ENCODE results near the gene TUBAL3. TPM values are rescaled to one million over a fixed set of nuclear protein-coding genes. Genes with fewer than 3 reads are reported as not detected.

The TUBAL3 gene
- total and polyA plus RNA-seq, 2 of the 4 experiments (the other 2 are of a cell fraction) = not detected

DNA sequence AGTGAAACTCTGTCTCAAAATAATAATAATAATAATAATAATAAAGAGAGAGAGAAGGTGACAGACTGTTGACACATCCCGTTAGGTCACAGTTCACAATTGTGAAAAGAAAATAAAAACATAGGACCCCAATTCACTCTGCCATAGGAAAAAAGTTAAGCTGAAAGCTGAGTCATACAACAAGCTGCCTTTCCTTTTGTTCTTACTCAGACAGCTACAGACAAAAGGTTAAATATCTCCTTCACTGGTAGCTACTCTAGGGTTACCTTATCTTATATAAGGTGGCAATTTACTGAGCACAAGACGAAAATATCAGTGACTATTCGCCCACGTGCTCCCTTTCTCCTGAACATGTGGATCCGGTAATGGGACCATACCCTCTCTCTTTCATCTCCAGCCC, 17.5 kb downstream of the TUBAL3 start:
- H2BK15ac ChIP-seq (ENCODE audit: low read depth, low read length) = no peak overlapping the region
- no peaks in the 10 kb centered on the region for H4K20me1 ChIP-seq (ENCODE audit: insufficient read depth, low read length)
- no peak overlapping the region for H3K18ac ChIP-seq (ENCODE audit: low read depth, low read length)
- no peak overlapping the region for H4K5ac ChIP-seq (ENCODE audit: low read depth, low read length)
- TF ChIP-seq NFE2L2 (IDR thresholded peaks at IDR 0.05; ENCODE audit: low read depth, low read length) = no peak
- no peak for TF ChIP-seq RFX5 (IDR thresholded peaks at IDR 0.05; ENCODE audit: low read depth, low read length)
- no peak for TF ChIP-seq MAZ (IDR thresholded peaks at IDR 0.05; ENCODE audit: borderline replicate concordance, low read depth, low read length)
- no peak for TF ChIP-seq POLR2A (IDR thresholded peaks at IDR 0.05; ENCODE audit: low read depth, low read length)
- TF ChIP-seq, protein P1, sequence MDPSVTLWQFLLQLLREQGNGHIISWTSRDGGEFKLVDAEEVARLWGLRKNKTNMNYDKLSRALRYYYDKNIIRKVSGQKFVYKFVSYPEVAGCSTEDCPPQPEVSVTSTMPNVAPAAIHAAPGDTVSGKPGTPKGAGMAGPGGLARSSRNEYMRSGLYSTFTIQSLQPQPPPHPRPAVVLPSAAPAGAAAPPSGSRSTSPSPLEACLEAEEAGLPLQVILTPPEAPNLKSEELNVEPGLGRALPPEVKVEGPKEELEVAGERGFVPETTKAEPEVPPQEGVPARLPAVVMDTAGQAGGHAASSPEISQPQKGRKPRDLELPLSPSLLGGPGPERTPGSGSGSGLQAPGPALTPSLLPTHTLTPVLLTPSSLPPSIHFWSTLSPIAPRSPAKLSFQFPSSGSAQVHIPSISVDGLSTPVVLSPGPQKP (IDR thresholded peaks at IDR 0.05; ENCODE audit: borderline replicate concordance, low read depth, low read length) = no peak
- no peak for TF ChIP-seq CHD1 (IDR thresholded peaks at IDR 0.05; ENCODE audit: low read depth, low read length)
- TF ChIP-seq, protein P2, sequence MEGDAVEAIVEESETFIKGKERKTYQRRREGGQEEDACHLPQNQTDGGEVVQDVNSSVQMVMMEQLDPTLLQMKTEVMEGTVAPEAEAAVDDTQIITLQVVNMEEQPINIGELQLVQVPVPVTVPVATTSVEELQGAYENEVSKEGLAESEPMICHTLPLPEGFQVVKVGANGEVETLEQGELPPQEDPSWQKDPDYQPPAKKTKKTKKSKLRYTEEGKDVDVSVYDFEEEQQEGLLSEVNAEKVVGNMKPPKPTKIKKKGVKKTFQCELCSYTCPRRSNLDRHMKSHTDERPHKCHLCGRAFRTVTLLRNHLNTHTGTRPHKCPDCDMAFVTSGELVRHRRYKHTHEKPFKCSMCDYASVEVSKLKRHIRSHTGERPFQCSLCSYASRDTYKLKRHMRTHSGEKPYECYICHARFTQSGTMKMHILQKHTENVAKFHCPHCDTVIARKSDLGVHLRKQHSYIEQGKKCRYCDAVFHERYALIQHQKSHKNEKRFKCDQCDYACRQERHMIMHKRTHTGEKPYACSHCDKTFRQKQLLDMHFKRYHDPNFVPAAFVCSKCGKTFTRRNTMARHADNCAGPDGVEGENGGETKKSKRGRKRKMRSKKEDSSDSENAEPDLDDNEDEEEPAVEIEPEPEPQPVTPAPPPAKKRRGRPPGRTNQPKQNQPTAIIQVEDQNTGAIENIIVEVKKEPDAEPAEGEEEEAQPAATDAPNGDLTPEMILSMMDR (conservative IDR thresholded peaks at IDR 0.05; ENCODE audit: low read depth, low read length) = no peak
- TF ChIP-seq MXI1 (IDR thresholded peaks at IDR 0.05; ENCODE audit: borderline replicate concordance, low read depth, low read length) = no peak
- H3K23ac ChIP-seq (ENCODE audit: low read depth, low read length) = no peak overlapping the region
- H2BK120ac ChIP-seq (ENCODE audit: low read depth, low read length) = no peak overlapping the region
- peaks cover 4% of the 10 kb centered on the region for H3K9me3 ChIP-seq (ENCODE audit: control insufficient read depth, insufficient read depth, low read length)
- no peak overlapping the region for H3K4ac ChIP-seq (ENCODE audit: low read depth, low read length)
- no peak for DNase-seq
- H3K36me3 ChIP-seq (ENCODE audit: control insufficient read depth, insufficient read depth, low read length) = no peaks in the 10 kb centered on the region
- no peak overlapping the region for H4K91ac ChIP-seq (ENCODE audit: insufficient read depth, low read depth, low read length)
- ChIA-PET POLR2A (ENCODE audit: unreplicated experiment) (no interaction called here), CTCF (no interaction called here)
- WGBS, 2 experiments (ENCODE audit: extremely low coverage in 2 of 2, insufficient read length in 1 of 2) = 68% methylated on average over 4 of the region's 5 CpGs; no CpG with 5 or more reads in 1 of the 2 experiments
- H3K27ac ChIP-seq (ENCODE audit: insufficient read depth, low read length) = no peak overlapping the region
- no peak overlapping the region for H2AK5ac ChIP-seq (ENCODE audit: low read depth, low read length)
- dilution Hi-C loops (cut with HindIII; ENCODE audit: low sequenced_read_pairs, unreplicated experiment) = no loop called here
- no peak overlapping the region for H3K4me3 ChIP-seq (ENCODE audit: insufficient read depth, low read depth, low read length)
- H3K27me3 ChIP-seq (ENCODE audit: control insufficient read depth, insufficient read depth, low read length) = peaks cover 7% of the 10 kb centered on the region
- no peaks in the 10 kb centered on the region for H3K4me1 ChIP-seq (ENCODE audit: control insufficient read depth, insufficient read depth, low read length)
- no peak for ATAC-seq (ENCODE audit: low read depth)
- H2BK20ac ChIP-seq (ENCODE audit: low read depth, low read length) = no peak overlapping the region
- H4K8ac ChIP-seq (ENCODE audit: low read depth in 2 of 2, low read length in 2 of 2) = no peak overlapping the region
- H3K56ac ChIP-seq (ENCODE audit: extremely low read depth, insufficient read depth, low read length) = no peak overlapping the region
- H2AK9ac ChIP-seq (replicated peaks; ENCODE audit: low read depth, low read length, poor library complexity) = no peak overlapping the region
- H2BK5ac ChIP-seq (ENCODE audit: low read depth, low read length, poor library complexity, severe bottlenecking) = no peak overlapping the region
- no peak overlapping the region for H3K9ac ChIP-seq (ENCODE audit: low read depth, low read length)
- H2AFZ ChIP-seq (replicated peaks; ENCODE audit: low read length, poor library complexity) = no peak overlapping the region
- no peaks in the 10 kb centered on the region for H3K79me1 ChIP-seq (ENCODE audit: low read depth in 1 of 2, low read length in 2 of 2)
- in situ Hi-C loops (cut with MboI; ENCODE audit: low sequenced_read_pairs) = loop anchor here (10.0 kb wide), 1 partner anchor 542 kb away; no protein-coding TSS in a partner anchor
- no peak overlapping the region for H3K14ac ChIP-seq (replicated peaks; ENCODE audit: low read depth, low read length)
- no peak overlapping the region for H3K4me2 ChIP-seq (ENCODE audit: low read depth, low read length)
- H3K9me1 ChIP-seq (ENCODE audit: insufficient read depth, low read length) = no peaks in the 10 kb centered on the region
- no TSS peak for BruUV-seq (replicated peaks)
- intact Hi-C loops (cut with micrococcal nuclease) = loop anchor here (10.0 kb wide), 1 partner anchor 572 kb away; no protein-coding TSS in a partner anchor
